ENCODE results near the gene TMEM163. TPM values are rescaled to one million over a fixed set of nuclear protein-coding genes. Genes with fewer than 3 reads are reported as not detected.

TMEM163 gene
- total RNA-seq, 1 experiment from 2014 or later: 0.12 TPM

DNA sequence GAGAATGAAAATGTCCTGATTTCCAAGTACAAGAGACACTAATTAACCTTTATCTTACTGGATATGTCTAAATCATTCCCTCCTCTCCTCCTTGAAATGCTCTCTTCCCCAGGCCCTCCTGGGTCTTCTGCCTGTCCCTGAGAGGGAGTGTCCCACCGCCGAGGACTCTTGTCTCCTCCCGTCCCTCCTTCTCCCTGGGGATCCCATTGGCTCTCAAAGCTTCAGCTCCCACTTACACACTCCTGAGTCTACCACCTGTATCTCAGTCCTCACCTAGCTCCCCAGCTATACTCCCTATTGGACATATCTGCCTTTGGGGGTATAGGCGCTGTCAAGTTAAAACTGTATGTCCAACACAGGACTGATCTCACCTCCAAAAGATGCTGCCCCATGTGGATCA is 116.1 kb downstream of the TMEM163 start:
- no peak overlapping the region for H3K4me2 ChIP-seq (ENCODE audit: low read length)
- H3K9me2 ChIP-seq (ENCODE audit: insufficient read depth): no peaks in the 10 kb centered on the region
- no peak overlapping the region for H3K4me3 ChIP-seq (replicated peaks in 1 of 2; ENCODE audit: low read depth in 1 of 2, low read length in 2 of 2)
- TF ChIP-seq SP1 (IDR thresholded peaks at IDR 0.05; ENCODE audit: low read depth): no peak
- no peak for TF ChIP-seq SIN3A (IDR thresholded peaks at IDR 0.05; ENCODE audit: low read depth)
- no peak for TF ChIP-seq CEBPB (IDR thresholded peaks at IDR 0.05; ENCODE audit: low read depth)
- TF ChIP-seq EZH2phosphoT487 (IDR thresholded peaks at IDR 0.05; ENCODE audit: borderline replicate concordance): no peak
- TF ChIP-seq CTCF (IDR thresholded peaks at IDR 0.05 in 2 of 3, conservative IDR thresholded peaks at IDR 0.05 in 1 of 3; ENCODE audit: borderline replicate concordance in 1 of 3, insufficient read depth in 1 of 3, low read depth in 2 of 3, low read length in 2 of 3): no peak
- no peak for TF ChIP-seq MAX (IDR thresholded peaks at IDR 0.05)
- no peak for TF ChIP-seq ZNF274 (IDR thresholded peaks at IDR 0.05; ENCODE audit: low read depth, low read length)
- TF ChIP-seq, protein P1, sequence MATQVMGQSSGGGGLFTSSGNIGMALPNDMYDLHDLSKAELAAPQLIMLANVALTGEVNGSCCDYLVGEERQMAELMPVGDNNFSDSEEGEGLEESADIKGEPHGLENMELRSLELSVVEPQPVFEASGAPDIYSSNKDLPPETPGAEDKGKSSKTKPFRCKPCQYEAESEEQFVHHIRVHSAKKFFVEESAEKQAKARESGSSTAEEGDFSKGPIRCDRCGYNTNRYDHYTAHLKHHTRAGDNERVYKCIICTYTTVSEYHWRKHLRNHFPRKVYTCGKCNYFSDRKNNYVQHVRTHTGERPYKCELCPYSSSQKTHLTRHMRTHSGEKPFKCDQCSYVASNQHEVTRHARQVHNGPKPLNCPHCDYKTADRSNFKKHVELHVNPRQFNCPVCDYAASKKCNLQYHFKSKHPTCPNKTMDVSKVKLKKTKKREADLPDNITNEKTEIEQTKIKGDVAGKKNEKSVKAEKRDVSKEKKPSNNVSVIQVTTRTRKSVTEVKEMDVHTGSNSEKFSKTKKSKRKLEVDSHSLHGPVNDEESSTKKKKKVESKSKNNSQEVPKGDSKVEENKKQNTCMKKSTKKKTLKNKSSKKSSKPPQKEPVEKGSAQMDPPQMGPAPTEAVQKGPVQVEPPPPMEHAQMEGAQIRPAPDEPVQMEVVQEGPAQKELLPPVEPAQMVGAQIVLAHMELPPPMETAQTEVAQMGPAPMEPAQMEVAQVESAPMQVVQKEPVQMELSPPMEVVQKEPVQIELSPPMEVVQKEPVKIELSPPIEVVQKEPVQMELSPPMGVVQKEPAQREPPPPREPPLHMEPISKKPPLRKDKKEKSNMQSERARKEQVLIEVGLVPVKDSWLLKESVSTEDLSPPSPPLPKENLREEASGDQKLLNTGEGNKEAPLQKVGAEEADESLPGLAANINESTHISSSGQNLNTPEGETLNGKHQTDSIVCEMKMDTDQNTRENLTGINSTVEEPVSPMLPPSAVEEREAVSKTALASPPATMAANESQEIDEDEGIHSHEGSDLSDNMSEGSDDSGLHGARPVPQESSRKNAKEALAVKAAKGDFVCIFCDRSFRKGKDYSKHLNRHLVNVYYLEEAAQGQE (IDR thresholded peaks at IDR 0.05; ENCODE audit: low read depth): no peak
- no peak for TF ChIP-seq CBX3 (IDR thresholded peaks at IDR 0.05; ENCODE audit: low read depth)
- TF ChIP-seq EZH2 (IDR thresholded peaks at IDR 0.05): no peak
- no peak for TF ChIP-seq POLR2A (IDR thresholded peaks at IDR 0.05; ENCODE audit: borderline replicate concordance, extremely low read depth, insufficient read depth, insufficient read length)
- no peak for TF ChIP-seq RAD21 (IDR thresholded peaks at IDR 0.05; ENCODE audit: low read depth)
- no peak for TF ChIP-seq POLR2AphosphoS5 (IDR thresholded peaks at IDR 0.05; ENCODE audit: low read depth, low read length)
- no peak for TF ChIP-seq ZBTB33 (IDR thresholded peaks at IDR 0.05; ENCODE audit: extremely low read depth, insufficient replicate concordance, low read length)
- no peak for TF ChIP-seq JUND (IDR thresholded peaks at IDR 0.05)
- TF ChIP-seq ELF1 (IDR thresholded peaks at IDR 0.05; ENCODE audit: borderline replicate concordance, low read depth): no peak
- no peak for TF ChIP-seq ZFX (IDR thresholded peaks at IDR 0.05)
- TF ChIP-seq YY1 (IDR thresholded peaks at IDR 0.05; ENCODE audit: extremely low read depth, insufficient replicate concordance, low read depth, low read length): no peak
- TF ChIP-seq, protein P2, sequence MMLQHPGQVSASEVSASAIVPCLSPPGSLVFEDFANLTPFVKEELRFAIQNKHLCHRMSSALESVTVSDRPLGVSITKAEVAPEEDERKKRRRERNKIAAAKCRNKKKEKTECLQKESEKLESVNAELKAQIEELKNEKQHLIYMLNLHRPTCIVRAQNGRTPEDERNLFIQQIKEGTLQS (IDR thresholded peaks at IDR 0.05): no peak
- TF ChIP-seq SRF (IDR thresholded peaks at IDR 0.05; ENCODE audit: low read depth): no peak
- H3K4me1 ChIP-seq (ENCODE audit: control insufficient read depth in 1 of 2, insufficient read depth in 2 of 2, low read length in 2 of 2): no peaks in the 10 kb centered on the region
- H2AFZ ChIP-seq (ENCODE audit: low read depth, low read length, poor library complexity, severe bottlenecking): no peak overlapping the region
- H3K9ac ChIP-seq (ENCODE audit: low read length): no peak overlapping the region
- H3K9me3 ChIP-seq (ENCODE audit: control insufficient read depth in 1 of 2, insufficient read depth in 1 of 2, low read depth in 1 of 2, low read length in 2 of 2): no peaks in the 10 kb centered on the region
- H4K20me1 ChIP-seq (ENCODE audit: insufficient read depth): no peaks in the 10 kb centered on the region
- POLR2A ChIA-PET: no interaction called here
- no peaks in the 10 kb centered on the region for H3K36me3 ChIP-seq (ENCODE audit: control insufficient read depth in 1 of 2, insufficient read depth in 2 of 2, low read length in 2 of 2)
- no peaks in the 10 kb centered on the region for H3K27me3 ChIP-seq (ENCODE audit: insufficient read depth, low read length)
- H3K79me2 ChIP-seq (ENCODE audit: insufficient read depth, low read length): no peaks in the 10 kb centered on the region
- H3K27ac ChIP-seq (ENCODE audit: low read depth, low read length): no peak overlapping the region
- intact Hi-C loops (cut with micrococcal nuclease): no loop called here
- RAD21 ChIA-PET (ENCODE audit: low non-redundant PET in 1 of 2, low total read pairs in 2 of 2, uncharacterized antibody in 2 of 2, unreplicated experiment in 2 of 2): no interaction called here
- CTCF ChIA-PET: no interaction called here
- no peak for DNase-seq (ENCODE audit: low read depth, low spot score)
- BruUV-seq (replicated peaks): no TSS peak
- ATAC-seq: no peak

Measured in HCT116 (cell line).